Measurements from ENCODE around the gene SBK1.

Gene SBK1

GRCh38 chr16:28293601-28293960, 1.3 kb downstream of the SBK1 start:
- TF ChIP-seq, protein P1, sequence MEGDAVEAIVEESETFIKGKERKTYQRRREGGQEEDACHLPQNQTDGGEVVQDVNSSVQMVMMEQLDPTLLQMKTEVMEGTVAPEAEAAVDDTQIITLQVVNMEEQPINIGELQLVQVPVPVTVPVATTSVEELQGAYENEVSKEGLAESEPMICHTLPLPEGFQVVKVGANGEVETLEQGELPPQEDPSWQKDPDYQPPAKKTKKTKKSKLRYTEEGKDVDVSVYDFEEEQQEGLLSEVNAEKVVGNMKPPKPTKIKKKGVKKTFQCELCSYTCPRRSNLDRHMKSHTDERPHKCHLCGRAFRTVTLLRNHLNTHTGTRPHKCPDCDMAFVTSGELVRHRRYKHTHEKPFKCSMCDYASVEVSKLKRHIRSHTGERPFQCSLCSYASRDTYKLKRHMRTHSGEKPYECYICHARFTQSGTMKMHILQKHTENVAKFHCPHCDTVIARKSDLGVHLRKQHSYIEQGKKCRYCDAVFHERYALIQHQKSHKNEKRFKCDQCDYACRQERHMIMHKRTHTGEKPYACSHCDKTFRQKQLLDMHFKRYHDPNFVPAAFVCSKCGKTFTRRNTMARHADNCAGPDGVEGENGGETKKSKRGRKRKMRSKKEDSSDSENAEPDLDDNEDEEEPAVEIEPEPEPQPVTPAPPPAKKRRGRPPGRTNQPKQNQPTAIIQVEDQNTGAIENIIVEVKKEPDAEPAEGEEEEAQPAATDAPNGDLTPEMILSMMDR (IDR thresholded peaks at IDR 0.05), result no peak

GRCh38 chr16:28294201-28294600, 1.9 kb downstream of the SBK1 start:
- TF ChIP-seq, protein P1 (IDR thresholded peaks at IDR 0.05), result no peak

DNA sequence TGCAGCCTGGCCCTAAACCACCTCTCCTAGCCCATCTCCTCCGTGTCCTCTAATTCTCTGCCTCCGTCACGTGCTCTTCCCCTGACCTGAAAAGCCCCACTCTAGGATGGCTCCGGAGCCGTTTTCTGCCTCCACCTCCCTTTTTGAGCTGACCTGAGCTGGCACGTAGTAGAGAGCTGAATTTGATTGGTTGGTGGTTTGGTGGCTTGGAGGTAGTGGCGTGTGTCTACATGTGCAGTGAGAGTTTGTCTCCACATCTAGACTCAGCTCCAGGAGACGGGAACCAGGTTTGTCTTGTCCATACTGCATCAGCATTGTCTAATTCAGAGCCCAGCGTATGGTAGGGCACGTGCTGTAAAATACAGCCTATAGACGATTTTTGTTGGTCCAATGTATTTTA, 3.0 kb downstream of the SBK1 start:
- TF ChIP-seq, protein P1 (IDR thresholded peaks at IDR 0.05), result no peak

GRCh38 chr16:28297308-28297707, 5.0 kb downstream of the SBK1 start:
- TF ChIP-seq, protein P1 (IDR thresholded peaks at IDR 0.05), result no peak

DNA sequence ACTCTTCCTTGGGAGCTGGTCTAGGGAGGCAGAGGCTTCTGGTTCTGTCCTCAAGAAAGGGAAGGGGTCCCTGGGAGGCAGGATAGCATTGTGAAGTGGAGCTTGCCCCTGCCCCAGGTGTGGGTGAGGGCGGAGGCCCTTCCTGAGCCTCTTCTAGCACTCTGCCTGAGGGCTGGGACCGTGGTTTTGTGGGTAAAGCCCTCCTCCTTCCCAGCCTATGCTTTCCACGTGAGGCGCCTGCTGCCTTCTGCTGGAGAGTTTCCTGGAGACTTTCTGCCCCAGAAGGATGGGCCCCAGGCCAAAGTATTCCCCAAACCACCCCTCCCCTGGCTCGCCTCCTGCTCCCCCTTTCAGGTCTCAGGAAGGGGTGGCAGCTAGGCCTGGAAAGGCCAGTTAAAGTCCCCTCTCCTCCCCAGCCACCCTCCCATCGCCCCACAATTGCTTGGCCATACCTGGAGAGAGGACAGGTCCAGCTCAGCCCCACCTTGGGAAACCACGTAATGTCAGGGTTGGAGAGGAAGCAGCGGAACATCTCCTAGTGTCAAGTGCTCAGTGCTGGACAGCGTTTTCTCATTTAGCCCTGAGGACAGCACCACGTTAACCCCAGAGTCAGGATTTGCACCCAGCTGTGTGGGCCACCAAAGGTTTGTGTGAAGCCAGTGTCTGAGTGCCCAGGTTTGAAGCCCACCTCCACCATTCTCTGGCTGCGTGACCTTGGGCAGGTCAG, 5.6 kb downstream of the SBK1 start:
- TF ChIP-seq, protein P1 (IDR thresholded peaks at IDR 0.05), result no peak

DNA sequence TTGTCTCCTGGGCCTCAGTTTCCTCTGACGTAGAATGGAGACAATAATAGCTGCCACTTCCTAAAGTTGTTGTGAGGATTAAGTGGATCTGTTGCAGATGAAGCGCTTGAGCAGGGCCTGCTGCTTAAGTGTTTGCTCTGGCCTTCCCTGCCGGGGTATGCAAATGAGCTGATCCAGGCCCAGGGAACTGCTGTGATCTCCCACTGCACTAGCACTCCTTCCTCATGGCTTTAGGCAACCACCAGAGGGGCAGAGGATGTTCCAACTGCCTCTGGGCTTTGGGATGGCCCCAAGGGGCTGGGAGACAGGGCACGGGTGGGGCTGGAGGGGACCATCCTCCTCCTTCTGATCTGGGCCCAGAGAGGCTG, 6.2 kb downstream of the SBK1 start:
- TF ChIP-seq, protein P1 (IDR thresholded peaks at IDR 0.05), result no peak

DNA sequence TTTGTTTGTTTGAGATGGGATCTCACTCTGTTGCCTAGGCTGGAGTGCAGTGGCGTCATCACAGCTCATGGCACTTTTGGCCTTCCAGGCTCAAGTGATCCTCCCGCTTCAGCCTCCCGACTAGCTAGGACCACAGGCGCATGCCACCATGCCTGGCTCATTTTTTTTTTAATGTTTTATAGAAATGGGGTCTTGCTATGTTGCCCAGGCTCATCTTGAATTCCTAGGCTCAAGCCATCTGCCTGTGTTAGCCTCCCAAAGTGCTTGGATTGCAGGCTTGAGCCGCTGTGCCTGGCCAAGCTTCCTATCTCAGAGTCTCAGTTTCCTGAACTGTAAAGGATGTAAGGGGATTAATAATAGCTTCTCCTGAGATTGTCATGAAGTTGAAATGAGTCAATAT, 8.0 kb downstream of the SBK1 start:
- TF ChIP-seq, protein P1 (IDR thresholded peaks at IDR 0.05), result no peak

DNA sequence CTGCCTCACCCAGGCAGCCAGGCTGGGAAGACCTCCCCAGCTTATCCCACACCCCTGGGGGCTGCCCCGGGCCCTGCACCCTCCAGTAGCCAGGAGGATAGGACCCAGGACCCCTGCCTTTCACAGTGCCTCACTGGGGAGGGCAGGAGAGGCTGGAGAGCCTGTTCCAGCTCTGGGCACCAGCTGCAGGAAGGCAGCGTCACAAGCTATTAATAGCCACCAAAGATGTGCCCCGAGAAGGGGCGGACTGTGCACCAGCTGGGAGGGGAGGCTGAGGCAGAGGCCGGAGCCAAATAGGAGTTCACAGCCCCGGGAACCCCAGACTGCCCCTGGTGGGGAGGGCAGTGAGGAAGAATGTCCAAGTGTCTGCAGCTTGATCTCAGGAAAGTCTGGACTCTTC, 8.8 kb downstream of the SBK1 start:
- TF ChIP-seq, protein P1 (IDR thresholded peaks at IDR 0.05), result no peak

All from LNCAP (cell line).